ENCODE data around the gene KMO.

Gene KMO

GRCh38 chr1:241542199-241542907, 10.2 kb downstream of the KMO start:
- DNase-seq, result no peak

- no peak for DNase-seq
Observed at GRCh38 chr1:241548008-241548407, 15.8 kb downstream of the KMO start.

- no peak for DNase-seq
Observed at GRCh38 chr1:241550318-241550717, 18.1 kb downstream of the KMO start.

DNA sequence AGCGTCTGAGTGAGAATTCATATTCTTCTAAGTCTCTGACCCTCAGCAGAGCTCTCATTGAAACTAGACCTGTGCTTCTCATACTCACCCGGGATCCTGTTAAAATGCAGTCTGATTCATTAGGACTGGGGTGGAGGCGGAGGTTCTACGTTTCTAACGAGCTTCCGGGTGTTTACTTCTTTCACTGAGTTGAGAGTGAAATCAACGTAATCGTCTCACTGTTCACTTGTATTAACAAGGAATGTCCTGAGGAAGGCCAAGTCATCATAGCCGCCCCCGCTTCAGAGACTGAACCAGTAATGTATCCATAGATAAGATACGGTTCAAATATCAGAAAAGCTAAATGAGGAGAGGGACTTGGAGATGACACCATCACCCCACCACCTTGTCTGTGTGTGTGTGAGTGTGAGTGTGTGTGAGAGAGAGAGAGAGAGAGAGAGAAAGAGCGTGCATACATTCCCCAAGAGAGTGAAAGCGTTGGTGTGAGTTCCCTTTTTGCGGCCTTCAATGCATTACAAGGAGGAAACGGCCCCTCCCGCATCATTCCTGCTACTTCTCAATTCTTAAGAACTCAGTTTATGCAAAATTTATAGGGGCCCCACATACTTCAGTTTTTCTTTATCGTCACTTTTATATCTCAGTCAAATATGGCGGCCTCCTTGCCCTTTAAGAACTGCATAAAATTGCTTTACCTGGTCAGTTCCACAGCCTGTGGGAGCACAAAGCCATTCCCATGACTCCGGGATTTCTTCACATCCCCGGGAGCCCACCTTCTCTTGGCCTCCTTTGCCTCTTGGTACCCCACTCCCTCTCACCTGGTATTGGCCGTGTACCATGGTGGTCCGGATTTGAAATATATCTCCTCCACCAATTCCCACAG, 19.8 kb downstream of the KMO start:
- DNase-seq, result no peak

GRCh38 chr1:241553886-241554592, 21.9 kb downstream of the KMO start:
- no peak for DNase-seq

DNA sequence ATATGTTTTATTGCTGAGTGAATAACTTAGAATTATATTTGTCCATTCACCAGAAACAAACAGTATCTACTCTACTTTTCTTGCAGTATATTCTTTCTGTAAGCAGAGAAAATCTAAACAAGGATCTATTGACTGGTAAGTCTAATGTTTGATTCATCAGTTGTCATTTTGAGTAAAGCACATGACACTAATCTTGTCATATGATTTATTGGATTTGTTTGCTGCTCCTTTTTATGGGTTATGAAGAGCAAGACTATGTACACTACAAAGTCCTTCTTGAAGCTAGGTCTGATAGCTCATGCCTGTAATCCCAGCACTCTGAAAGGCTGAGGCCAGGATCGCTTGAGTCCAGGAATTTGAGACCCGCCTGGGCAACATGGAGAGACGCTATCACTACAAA, 23.3 kb downstream of the KMO start:
- no peak for DNase-seq

DNA sequence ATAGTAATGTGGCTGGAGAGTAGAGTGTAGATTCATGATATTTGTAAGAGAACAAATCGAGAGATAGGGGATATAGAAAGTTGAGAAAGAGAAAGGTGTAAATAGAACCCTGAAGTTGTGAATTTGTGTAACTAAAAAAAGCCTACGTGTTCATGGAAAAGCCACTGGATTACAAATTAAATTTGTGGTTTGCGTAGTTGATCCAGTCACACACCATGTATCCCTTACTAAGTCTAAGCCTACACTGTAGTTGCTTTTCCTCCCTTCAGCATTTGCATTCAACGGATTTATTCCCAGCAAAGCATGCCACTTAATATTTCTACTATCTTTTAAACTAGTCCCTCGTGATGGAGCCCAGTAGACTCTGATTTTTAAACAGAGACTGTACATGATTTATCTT, 24.9 kb downstream of the KMO start:
- DNase-seq, result no peak

- no peak for DNase-seq
Observed at GRCh38 chr1:241557551-241558193, 25.5 kb downstream of the KMO start.

DNA sequence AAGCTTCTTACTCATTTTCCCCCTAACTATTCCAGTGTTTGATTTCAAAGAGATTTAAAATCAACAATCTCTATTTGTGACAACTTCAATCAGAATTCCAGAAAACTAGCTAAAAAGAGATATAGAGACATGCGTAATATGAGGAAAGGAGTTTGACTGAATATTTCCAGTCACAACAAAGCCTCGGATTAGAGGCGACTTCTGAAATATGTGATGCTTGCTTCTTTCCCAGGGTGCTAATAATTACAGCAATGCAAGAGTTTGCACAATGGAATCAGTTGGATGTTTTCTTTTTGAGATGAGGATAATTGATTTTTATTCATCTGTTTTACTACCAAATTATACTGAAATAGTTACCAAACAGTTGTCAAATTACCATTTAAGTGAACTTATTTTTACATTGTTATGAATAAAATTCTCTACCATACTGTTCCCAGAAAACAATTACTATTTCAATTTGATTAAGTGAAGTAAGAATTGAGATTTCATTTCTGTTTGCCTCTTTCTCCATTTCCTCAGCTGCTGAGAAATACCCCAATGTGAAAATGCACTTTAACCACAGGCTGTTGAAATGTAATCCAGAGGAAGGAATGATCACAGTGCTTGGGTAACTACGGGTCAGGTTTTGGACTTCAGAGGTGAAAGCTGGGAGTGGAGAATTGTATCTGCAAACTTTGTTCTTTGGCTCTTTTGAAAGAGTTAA, 28.1 kb downstream of the KMO start:
- no peak for DNase-seq

GRCh38 chr1:241560849-241561187, 28.6 kb downstream of the KMO start:
- DNase-seq, result no peak

DNA sequence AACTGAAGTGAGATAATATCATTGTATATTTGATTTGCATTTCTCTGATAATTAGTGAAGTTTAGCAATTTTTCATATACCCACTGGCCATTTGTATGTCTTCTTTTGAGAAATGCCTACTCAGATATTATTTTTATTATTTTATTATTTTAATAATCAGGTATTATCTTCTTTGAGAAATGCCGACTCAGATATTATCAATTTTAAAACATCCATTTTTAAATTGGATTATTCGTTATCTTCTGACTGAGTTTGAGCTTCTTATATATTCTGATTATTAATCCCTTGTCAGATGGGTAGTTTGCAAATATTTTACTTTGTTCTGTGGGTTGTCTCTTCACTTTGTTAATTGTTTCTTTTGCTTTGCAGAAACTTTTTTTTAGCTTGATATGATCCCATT, 37.7 kb downstream of the KMO start:
- DNase-seq, result no peak

- DNase-seq, result no peak
Observed at GRCh38 chr1:241574154-241574553, 42.0 kb downstream of the KMO start.

GRCh38 chr1:241579434-241579833, 47.3 kb downstream of the KMO start:
- no peak for DNase-seq

DNA sequence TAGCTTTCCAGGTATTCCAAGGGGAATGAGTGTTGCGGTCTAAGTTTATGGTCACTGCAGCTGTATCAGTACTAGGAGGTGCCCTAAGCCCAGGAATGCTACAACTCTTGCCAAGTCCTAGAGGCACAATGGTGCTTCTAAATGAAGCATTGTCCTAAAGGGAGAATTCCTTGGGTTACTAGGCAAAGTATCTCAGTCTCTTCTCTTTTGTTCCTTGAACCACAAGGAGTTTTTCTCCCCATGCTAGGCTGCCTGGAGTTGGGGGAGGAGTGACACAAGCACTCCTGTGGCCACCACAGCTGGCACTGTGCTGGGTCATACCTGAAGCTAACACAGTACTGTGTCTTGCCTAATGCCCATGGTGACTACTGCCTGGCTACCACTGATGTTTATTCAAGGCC, 50.7 kb downstream of the KMO start:
- DNase-seq, result no peak

DNA sequence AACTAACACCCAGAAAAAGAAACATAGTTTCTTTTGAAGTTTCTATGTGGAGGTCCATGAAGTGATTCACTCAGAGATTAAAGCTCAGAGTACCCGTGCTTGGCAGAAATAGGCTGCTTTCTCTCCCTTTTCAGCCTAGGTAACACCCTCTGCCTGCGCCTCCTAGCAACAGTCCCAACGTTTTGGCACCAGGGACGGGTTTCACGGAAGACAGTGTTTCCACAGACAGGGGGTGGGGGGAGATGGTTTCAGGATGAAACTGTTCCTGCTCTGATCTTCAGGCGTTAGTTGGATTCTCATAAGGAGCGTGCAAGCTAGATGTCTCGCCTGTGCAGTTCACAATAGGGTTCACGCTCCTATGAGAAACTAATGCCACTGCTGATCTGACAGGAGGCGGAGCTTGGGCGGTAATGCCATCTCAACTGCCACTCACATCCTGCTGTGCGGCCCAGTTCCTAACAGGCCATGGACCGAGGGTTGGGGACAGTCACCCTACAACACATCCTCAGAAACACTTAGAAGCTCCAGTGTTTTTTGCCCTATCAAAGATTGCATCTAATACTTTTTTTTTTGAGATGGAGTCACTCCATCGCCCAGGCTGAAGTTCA, 54.8 kb downstream of the KMO start:
- no peak for DNase-seq

DNA sequence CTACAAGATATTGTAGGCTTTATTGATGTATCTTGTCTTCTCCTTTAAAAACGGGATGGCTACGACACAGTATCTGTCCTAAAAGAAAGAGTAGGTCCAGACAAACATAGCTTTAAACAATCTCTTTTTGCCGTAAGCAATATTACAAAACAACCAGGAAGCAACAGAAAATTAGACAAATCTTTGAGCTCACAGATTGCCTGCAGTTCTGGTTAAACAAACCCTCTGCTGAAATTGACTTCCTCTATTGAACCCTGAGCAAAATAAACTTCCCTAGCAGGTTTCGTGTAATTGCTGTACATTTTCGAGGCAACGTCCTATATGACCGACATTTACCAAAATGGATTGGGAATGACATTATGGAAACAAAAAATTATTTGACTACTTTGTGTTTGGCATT, 57.3 kb downstream of the KMO start:
- DNase-seq, result no peak

DNA sequence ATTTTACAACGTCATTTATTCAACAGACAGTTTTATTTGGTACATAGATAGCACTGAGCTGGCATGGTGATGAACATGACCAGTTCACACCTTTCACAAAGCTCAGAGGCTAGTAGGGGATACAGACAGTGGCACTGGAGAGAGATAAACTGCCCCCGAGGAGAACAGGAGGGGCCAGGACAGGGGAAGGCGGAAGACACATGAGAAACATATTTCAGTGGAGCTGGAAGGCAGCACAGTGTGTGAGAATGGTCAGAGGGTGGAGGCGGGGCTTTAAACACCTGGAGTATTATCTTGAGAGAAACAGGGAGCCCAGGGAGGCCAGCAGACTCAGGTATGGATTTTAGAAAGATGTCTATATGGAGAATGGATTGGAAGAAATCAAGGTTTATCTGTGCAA, 58.5 kb downstream of the KMO start:
- DNase-seq, result no peak

DNA sequence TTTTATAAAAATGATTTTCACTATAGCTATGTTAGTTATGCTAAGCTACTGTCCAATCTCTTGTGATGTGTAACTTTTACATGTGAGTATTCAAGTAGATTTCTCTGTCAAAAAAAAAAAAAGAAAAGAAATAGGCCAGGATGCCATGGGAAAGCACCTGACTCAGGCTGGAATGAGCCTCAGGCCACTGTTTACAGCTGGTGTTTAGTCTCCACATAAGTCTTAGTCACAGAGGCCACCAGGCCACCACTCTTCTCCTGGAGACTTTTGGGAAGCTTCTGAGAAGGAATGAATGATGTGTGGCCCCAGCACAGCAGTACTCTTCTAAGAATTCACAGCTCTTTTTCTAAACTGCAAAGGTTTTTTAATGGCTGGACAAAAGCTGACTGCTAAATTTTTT, 59.1 kb downstream of the KMO start:
- no peak for DNase-seq

GRCh38 chr1:241591736-241592135, 59.6 kb downstream of the KMO start:
- no peak for DNase-seq

GRCh38 chr1:241592273-241592958, 60.2 kb downstream of the KMO start:
- DNase-seq, result no peak

DNA sequence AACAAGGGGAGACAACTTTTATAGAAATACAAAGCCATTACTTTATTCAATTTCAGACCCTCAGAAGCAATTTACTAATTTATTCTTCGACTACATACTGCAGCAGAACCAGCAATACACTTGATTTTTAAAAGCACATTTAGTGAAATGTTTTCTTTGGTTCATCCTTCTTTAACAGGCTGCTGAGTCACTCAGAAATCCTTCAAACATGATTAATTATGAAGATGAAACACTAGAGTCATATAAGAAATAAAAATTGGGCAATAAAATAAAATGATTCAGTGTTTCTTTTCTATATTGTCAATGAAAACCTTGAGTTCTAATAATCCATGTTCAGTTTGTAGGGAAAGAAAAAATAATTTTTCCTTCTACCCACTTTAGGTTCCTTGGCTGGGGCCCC, 61.0 kb downstream of the KMO start:
- DNase-seq, result no peak

DNA sequence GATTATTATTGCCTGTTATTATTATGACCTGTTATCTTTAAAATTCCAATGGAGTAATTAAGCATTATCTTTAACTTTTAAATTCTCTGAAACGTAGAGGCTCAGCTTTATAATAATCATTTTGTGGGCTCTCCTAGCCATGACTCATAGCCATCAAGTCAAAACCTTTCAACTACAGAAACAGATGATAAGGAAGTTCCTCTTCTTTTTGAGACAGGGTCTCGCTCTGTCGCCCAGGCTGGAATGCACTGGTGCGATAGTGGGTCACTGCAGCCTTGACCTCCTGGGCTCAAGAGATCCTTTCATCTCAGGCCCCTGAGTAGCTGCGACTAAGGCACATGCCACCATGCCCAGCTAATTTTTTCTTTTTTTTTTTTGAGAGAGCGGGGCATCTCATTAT, 64.5 kb downstream of the KMO start:
- no peak for DNase-seq

Data from NCI-H1092 treated with DMSO at 0.1 percent for 48 hours (cell line).